Progenitor cell of endocrine pancreas (in vitro differentiated cells): ENCODE results near the gene ARSA. TPM values are rescaled to one million over a fixed set of nuclear protein-coding genes. Genes with fewer than 3 reads are reported as not detected.
"Not testable (repeated sequence)": the region's sequence is repeated elsewhere in the genome, so short reads cannot be mapped to it uniquely, and the experiment has no call there.

Experiments used
- DNase-seq: peaks from one replicate; pipeline ENCODE4 v3.0.0; 2021; ENCODE audit warnings: low spot score; ENCODE audit not compliant: unreplicated experiment
- H3K27ac Mint-ChIP-seq: 2 replicates; pipeline ENCODE4 v1.8.0; 2021; ENCODE audit warnings: mild to moderate bottlenecking, moderate library complexity, mixed read lengths
- H3K27me3 Mint-ChIP-seq: 2 replicates; pipeline ENCODE4 v1.8.0; 2021; ENCODE audit warnings: mixed read lengths
- H3K36me3 Mint-ChIP-seq: 2 replicates; pipeline ENCODE4 v1.8.0; 2022; ENCODE audit warnings: mixed read lengths; ENCODE audit not compliant: insufficient read depth
- H3K4me1 Mint-ChIP-seq: 2 replicates; pipeline ENCODE4 v1.8.0; 2021; ENCODE audit warnings: low read depth, mixed read lengths
- H3K4me3 Mint-ChIP-seq: 2 replicates; pipeline ENCODE4 v1.8.0; 2021; ENCODE audit warnings: low read depth, mild to moderate bottlenecking, moderate library complexity, mixed read lengths
- H3K9me3 Mint-ChIP-seq: 2 replicates; pipeline ENCODE4 v1.8.0; 2021; ENCODE audit warnings: low read depth, mixed read lengths
- total RNA-seq: library from RNA; stranded (reverse); gene quantifications from 2 replicates; pipeline ENCODE4 v1.2.1, GENCODE V29; 2021
- TF ChIP-seq, protein P1 (sequence below): fragments of 200-600 bp; sonication (generic); IDR thresholded peaks from one replicate; pipeline ENCODE4 v1.5.0; 2021; ENCODE audit warnings: antibody characterized with exemption, mild to moderate bottlenecking; ENCODE audit not compliant: unreplicated experiment

The ARSA gene
- total RNA-seq, 1 donor from 2014 or later = 36.2 TPM

DNA sequence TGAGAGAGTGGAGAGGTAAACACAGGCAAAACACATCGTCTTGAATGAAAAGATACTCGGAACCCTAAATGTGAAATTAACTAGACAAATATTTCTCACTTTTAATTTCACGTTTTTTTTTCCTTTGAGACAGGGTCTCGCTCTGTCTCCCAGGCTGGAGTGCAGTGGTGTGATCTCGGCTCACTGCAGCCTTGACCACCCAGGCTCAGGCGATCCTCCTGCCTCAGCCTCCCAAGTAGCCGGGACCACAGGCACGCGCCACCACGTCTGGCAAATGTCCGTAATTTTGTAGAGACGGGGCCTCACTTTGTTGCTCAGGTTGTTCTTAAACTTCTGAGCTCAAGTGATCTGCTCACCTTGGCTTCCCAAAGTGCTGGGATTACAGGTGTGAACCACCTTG lies 37.3 kb upstream of the ARSA start:
- Mint-ChIP-seq H3K27me3 (peaks cover 28% of the 10 kb centered on the region), H3K27ac (no peak overlapping the region), H3K9me3 (no peaks in the 10 kb centered on the region), H3K36me3 (no peaks in the 10 kb centered on the region), H3K4me3 (no peak overlapping the region), H3K4me1 (no peaks in the 10 kb centered on the region)
- no peak for DNase-seq
- TF ChIP-seq, protein P1, sequence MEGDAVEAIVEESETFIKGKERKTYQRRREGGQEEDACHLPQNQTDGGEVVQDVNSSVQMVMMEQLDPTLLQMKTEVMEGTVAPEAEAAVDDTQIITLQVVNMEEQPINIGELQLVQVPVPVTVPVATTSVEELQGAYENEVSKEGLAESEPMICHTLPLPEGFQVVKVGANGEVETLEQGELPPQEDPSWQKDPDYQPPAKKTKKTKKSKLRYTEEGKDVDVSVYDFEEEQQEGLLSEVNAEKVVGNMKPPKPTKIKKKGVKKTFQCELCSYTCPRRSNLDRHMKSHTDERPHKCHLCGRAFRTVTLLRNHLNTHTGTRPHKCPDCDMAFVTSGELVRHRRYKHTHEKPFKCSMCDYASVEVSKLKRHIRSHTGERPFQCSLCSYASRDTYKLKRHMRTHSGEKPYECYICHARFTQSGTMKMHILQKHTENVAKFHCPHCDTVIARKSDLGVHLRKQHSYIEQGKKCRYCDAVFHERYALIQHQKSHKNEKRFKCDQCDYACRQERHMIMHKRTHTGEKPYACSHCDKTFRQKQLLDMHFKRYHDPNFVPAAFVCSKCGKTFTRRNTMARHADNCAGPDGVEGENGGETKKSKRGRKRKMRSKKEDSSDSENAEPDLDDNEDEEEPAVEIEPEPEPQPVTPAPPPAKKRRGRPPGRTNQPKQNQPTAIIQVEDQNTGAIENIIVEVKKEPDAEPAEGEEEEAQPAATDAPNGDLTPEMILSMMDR = no peak

DNA sequence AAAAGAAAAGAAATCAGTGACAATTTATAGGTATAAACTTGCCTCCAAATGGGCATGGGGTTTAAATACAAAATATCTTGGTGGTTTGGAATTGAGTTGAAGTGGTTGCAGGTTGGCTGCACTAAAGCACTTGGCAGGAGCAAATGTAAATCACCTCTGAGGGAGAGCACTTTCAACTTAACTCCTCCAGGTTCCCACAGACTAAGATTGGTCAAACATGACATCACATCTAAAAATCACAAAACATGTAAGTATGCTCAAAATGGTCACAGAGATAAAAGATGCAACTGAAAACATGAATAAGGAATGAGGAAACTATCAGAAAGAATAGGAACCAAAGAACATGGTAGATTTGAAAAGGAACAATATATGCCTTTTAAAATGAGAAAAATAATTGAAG lies 32.4 kb upstream of the ARSA start:
- H3K9me3 Mint-ChIP-seq = no peaks in the 10 kb centered on the region
- no peak overlapping the region for H3K4me3 Mint-ChIP-seq
- TF ChIP-seq, protein P1 = no peak
- H3K36me3 Mint-ChIP-seq = no peaks in the 10 kb centered on the region
- no peak overlapping the region for H3K27ac Mint-ChIP-seq
- peaks cover 34% of the 10 kb centered on the region for H3K27me3 Mint-ChIP-seq
- DNase-seq = no peak
- H3K4me1 Mint-ChIP-seq = peaks cover 1% of the 10 kb centered on the region

DNA sequence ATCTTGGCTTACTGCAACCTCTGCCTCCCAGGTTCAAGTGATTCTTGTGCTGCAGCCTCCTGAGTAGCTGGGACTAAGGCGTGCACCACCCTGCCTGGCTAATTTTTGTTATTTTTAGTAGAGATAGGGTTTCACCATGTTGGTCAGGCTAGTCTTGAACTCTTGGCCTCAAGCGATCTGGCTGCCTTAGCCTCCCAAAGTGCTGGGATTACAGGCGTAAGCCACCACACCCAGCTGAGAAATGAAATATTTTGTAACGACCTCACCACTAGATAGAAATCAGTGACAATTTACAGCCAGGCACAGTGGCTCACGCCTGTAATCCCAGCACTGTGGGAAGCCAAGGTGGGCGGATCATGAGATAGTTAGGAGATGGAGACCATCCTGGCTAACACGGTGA lies 31.8 kb upstream of the ARSA start:
- H3K36me3 Mint-ChIP-seq, H3K9me3 Mint-ChIP-seq, DNase-seq, H3K4me1 Mint-ChIP-seq, H3K27ac Mint-ChIP-seq, H3K4me3 Mint-ChIP-seq: not testable (repeated sequence)
- H3K27me3 Mint-ChIP-seq = peaks cover 34% of the 10 kb centered on the region

DNA sequence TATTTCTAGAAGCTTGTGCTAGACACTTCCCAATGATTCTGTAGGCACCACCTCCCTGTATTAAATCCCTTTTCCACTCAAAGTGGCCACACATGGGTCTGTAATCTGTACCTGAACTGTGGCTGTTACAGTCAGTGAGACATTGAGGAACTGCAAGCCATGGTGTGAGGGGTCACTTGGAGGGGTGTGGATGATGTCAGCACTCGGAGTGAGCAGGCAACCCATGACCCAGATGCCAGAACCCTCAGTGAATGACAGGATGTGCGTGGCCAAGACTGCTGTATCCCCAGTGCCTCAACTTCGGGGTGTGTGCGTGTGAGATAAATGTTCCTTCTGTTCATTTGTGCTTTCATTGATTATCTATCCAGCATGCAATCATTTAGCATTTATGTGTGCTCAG lies 30.0 kb upstream of the ARSA start:
- H3K27ac Mint-ChIP-seq = no peak overlapping the region
- peaks cover 40% of the 10 kb centered on the region for H3K27me3 Mint-ChIP-seq
- DNase-seq = no peak
- H3K36me3 Mint-ChIP-seq = no peaks in the 10 kb centered on the region
- TF ChIP-seq, protein P1 = no peak
- peaks cover 1% of the 10 kb centered on the region for H3K4me1 Mint-ChIP-seq
- no peaks in the 10 kb centered on the region for H3K9me3 Mint-ChIP-seq
- H3K4me3 Mint-ChIP-seq = no peak overlapping the region

DNA sequence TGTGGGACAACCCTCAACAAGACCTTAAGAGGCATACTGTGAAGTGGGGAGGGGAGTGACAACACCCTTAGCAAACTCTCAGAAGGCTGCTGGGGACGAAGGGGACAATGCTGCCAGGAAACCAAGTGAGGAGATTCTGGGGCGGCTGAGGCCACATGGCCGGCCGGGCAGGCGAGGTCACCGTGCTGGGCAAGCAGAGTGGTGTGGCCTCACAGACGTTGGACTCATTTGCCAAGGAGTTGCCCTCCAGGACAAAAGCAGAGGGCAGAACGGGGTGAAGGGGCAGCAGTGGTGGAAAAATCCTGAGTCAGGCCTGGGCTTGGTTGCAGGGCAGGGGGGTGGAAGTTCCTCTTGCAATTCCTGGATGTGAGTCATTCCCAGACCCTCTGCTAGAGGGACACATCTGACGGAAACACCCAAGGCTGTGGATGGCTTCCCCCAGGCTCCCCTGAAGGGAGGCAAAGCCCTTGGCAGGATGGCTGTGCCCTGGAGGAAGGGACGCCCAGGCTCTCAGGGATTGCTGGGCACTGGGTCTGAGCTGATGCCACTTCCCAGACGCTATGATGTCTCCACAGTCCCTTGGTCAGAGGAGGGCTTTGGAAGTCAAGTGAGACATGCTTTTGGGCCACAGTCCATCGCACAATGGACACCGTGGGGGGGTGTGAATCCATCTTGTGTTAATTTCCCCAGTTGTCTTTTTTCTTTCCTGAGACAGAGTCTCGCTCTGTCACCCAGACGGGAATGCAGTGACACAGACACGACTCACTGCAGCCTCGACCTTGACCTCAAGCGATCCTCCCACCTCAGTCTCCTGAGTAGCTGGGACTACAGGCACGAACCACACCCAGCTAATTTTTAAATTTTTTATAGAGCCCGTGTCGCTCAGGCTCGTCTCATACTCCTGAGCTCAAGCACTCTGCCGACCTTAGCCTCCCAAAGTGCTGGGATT lies 28.4 kb upstream of the ARSA start:
- H3K4me3 Mint-ChIP-seq = no peak overlapping the region
- no peaks in the 10 kb centered on the region for H3K36me3 Mint-ChIP-seq
- DNase-seq = no peak
- TF ChIP-seq, protein P1 = no peak
- H3K9me3 Mint-ChIP-seq = no peaks in the 10 kb centered on the region
- peaks cover 1% of the 10 kb centered on the region for H3K4me1 Mint-ChIP-seq
- peaks cover 45% of the 10 kb centered on the region for H3K27me3 Mint-ChIP-seq
- no peak overlapping the region for H3K27ac Mint-ChIP-seq

DNA sequence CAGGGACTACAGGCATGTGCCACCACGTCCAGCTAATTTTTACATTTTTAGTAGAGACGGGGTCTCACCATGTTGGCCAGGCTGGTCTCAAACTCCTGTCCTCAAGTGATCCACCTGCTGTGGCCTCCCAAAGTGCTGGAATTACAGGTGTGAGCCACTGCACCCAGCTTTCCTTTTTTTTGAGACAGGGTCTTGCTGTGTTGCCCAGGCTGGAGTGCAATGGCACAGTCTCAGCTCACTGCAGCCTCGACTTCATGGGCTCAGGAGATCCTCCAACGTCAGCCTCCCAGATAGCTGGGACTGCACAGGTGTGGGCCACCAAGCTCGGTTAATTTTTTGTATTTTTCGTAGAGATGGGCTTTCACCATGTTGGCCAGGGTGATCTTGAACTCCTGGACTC lies 26.7 kb upstream of the ARSA start:
- not testable (repeated sequence) for H3K36me3 Mint-ChIP-seq, H3K9me3 Mint-ChIP-seq, H3K27ac Mint-ChIP-seq, H3K4me1 Mint-ChIP-seq, DNase-seq, H3K4me3 Mint-ChIP-seq
- H3K27me3 Mint-ChIP-seq = peaks cover 37% of the 10 kb centered on the region
